Hepatocyte (in vitro differentiated cells): ENCODE measurements around the gene USP3.

ENCODE experiments used
- EZH2 ChIP-seq: fragments of 200-600 bp; sonication (generic); IDR thresholded peaks from 2 replicates; pipeline ENCODE4 v1.6.1; 2016; ENCODE audit warnings: antibody characterized with exemption, mild to moderate bottlenecking, borderline replicate concordance
- EZH2phosphoT487 ChIP-seq: fragments of 200-600 bp; sonication (generic); IDR thresholded peaks from one replicate; pipeline ENCODE4 v1.6.1; 2018; ENCODE audit warnings: antibody characterized with exemption, mild to moderate bottlenecking, low read depth, moderate library complexity; ENCODE audit not compliant: unreplicated experiment, severe bottlenecking
- TF ChIP-seq, protein P1 (sequence below): fragments of 200-600 bp; sonication (generic); IDR thresholded peaks from 2 replicates; pipeline ENCODE4 v1.5.1; 2016; ENCODE audit warnings: antibody characterized with exemption, mild to moderate bottlenecking; ENCODE audit not compliant: poor library complexity

GRCh38 chr15:63461230-63461985, 43.0 kb upstream of the USP3 start:
- TF ChIP-seq, protein P1, sequence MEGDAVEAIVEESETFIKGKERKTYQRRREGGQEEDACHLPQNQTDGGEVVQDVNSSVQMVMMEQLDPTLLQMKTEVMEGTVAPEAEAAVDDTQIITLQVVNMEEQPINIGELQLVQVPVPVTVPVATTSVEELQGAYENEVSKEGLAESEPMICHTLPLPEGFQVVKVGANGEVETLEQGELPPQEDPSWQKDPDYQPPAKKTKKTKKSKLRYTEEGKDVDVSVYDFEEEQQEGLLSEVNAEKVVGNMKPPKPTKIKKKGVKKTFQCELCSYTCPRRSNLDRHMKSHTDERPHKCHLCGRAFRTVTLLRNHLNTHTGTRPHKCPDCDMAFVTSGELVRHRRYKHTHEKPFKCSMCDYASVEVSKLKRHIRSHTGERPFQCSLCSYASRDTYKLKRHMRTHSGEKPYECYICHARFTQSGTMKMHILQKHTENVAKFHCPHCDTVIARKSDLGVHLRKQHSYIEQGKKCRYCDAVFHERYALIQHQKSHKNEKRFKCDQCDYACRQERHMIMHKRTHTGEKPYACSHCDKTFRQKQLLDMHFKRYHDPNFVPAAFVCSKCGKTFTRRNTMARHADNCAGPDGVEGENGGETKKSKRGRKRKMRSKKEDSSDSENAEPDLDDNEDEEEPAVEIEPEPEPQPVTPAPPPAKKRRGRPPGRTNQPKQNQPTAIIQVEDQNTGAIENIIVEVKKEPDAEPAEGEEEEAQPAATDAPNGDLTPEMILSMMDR = peak; percentile 37
- no peak for TF ChIP-seq EZH2
- no peak for TF ChIP-seq EZH2phosphoT487
